Endometrial microvascular endothelial cells (primary cell): ENCODE data around the gene LRIT2. TPM values are rescaled to one million over a fixed set of nuclear protein-coding genes. Genes with fewer than 3 reads are reported as not detected.

Source experiments
- in situ Hi-C: cut with HindIII; loops from 2 replicates; pipeline ENCODE4 v1.10.0; 2017; ENCODE audit warnings: low sequenced_read_pairs, low pct_unique_long_range_greater_than_20kb; ENCODE audit errors: inconsistent ontology term
- total RNA-seq: library from RNA; depleted of rRNA; stranded (reverse); fragments of >200 nt; gene quantifications from one replicate; pipeline ENCODE4 v1.2.3, GENCODE V29; 2015; ENCODE audit errors: inconsistent ontology term

Gene LRIT2
- total RNA-seq, 1 donor from 2014 or later, result not detected

GRCh38 chr10:84244651-84245270, 19.4 kb upstream of the LRIT2 start, which contains the start of gene RGR:
TSS of gene RGR (plus strand) at chr10:84245053. CDS start at chr10:84245091, 38 bp downstream.
- in situ Hi-C loops, result no loop called here

- in situ Hi-C loops, result no loop called here
These were observed 18.4 kb upstream of the LRIT2 start for GRCh38 chr10:84243759-84244158.

GRCh38 chr10:84241185-84241790, 15.9 kb upstream of the LRIT2 start, which contains the start of gene LRIT1:
TSS of gene LRIT1 (minus strand) at chr10:84241546. CDS start at chr10:84241439, 107 bp downstream.
- in situ Hi-C loops, result no loop called here

GRCh38 chr10:84238909-84239308, 13.6 kb upstream of the LRIT2 start:
- in situ Hi-C loops, result no loop called here

GRCh38 chr10:84237199-84238051, 12.1 kb upstream of the LRIT2 start:
- in situ Hi-C loops, result no loop called here

- in situ Hi-C loops, result no loop called here
These were observed 11.5 kb upstream of the LRIT2 start for GRCh38 chr10:84236807-84237198.

GRCh38 chr10:84235096-84235495, 9.8 kb upstream of the LRIT2 start:
- in situ Hi-C loops, result no loop called here

GRCh38 chr10:84234479-84234878, 9.1 kb upstream of the LRIT2 start:
- in situ Hi-C loops, result no loop called here

- in situ Hi-C loops, result no loop called here
These were observed 8.6 kb upstream of the LRIT2 start for GRCh38 chr10:84233940-84234339.

- in situ Hi-C loops, result no loop called here
These were observed 7.0 kb upstream of the LRIT2 start for GRCh38 chr10:84232376-84232775.

- in situ Hi-C loops, result no loop called here
These were observed 5.0 kb upstream of the LRIT2 start for GRCh38 chr10:84230359-84230758.

- in situ Hi-C loops, result no loop called here
These were observed 2.5 kb upstream of the LRIT2 start for GRCh38 chr10:84227810-84228209.

GRCh38 chr10:84226616-84227015, 1.3 kb upstream of the LRIT2 start:
- in situ Hi-C loops, result no loop called here

GRCh38 chr10:84224411-84225028, 824 bp downstream of the LRIT2 start:
- in situ Hi-C loops, result no loop called here

GRCh38 chr10:84221916-84222315, 3.4 kb downstream of the LRIT2 start:
- in situ Hi-C loops, result no loop called here

- in situ Hi-C loops, result no loop called here
These were observed 7.6 kb downstream of the LRIT2 start for GRCh38 chr10:84217746-84218145.

GRCh38 chr10:84216834-84217233, 8.5 kb downstream of the LRIT2 start:
- in situ Hi-C loops, result no loop called here

- in situ Hi-C loops, result no loop called here
These were observed 10.6 kb downstream of the LRIT2 start for GRCh38 chr10:84214612-84215235.

- in situ Hi-C loops, result no loop called here
These were observed 11.2 kb downstream of the LRIT2 start for GRCh38 chr10:84214046-84214572.
